GM18909 (cell line): ENCODE measurements around the gene HOMER2.
"Not testable (repeated sequence)": the region's sequence is repeated elsewhere in the genome, so short reads cannot be mapped to it uniquely, and the experiment has no call there.

Experiments used
- ATAC-seq: cut with Tn5 transposase; IDR thresholded peaks from one replicate; pipeline ENCODE4 v1.9.1; 2021; ENCODE audit warnings: mild to moderate bottlenecking; ENCODE audit not compliant: unreplicated experiment, poor library complexity

Gene HOMER2

GRCh38 chr15:82903511-82903910 is 49.0 kb downstream of the HOMER2 start:
- no peak for ATAC-seq

- ATAC-seq: no peak
These were observed 51.3 kb downstream of the HOMER2 start for GRCh38 chr15:82901114-82901805.

- no peak for ATAC-seq
These were observed 51.9 kb downstream of the HOMER2 start for GRCh38 chr15:82900511-82901060.

- no peak for ATAC-seq
These were observed 53.6 kb downstream of the HOMER2 start for GRCh38 chr15:82898961-82899360.

- no peak for ATAC-seq
These were observed 56.5 kb downstream of the HOMER2 start for GRCh38 chr15:82895983-82896382.

- ATAC-seq: no peak
These were observed 57.5 kb downstream of the HOMER2 start for GRCh38 chr15:82894971-82895520.

- not testable (repeated sequence) for ATAC-seq
These were observed 59.0 kb downstream of the HOMER2 start for GRCh38 chr15:82893473-82893872.

GRCh38 chr15:82892573-82892972 is 59.9 kb downstream of the HOMER2 start:
- ATAC-seq: no peak

- ATAC-seq: no peak
These were observed 61.5 kb downstream of the HOMER2 start for GRCh38 chr15:82890995-82891390.

GRCh38 chr15:82890338-82890994 is 62.1 kb downstream of the HOMER2 start:
- ATAC-seq: no peak

GRCh38 chr15:82882273-82882928 is 70.1 kb downstream of the HOMER2 start:
- no peak for ATAC-seq

- ATAC-seq: no peak
These were observed 70.8 kb downstream of the HOMER2 start for GRCh38 chr15:82881747-82882146.

GRCh38 chr15:82880704-82881103 is 71.8 kb downstream of the HOMER2 start:
- ATAC-seq: no peak

GRCh38 chr15:82878325-82878724 is 74.2 kb downstream of the HOMER2 start:
- no peak for ATAC-seq

- no peak for ATAC-seq
These were observed 74.7 kb downstream of the HOMER2 start for GRCh38 chr15:82877825-82878224.

- no peak for ATAC-seq
These were observed 77.0 kb downstream of the HOMER2 start for GRCh38 chr15:82875411-82876003.

- no peak for ATAC-seq
These were observed 77.6 kb downstream of the HOMER2 start for GRCh38 chr15:82874961-82875360.

GRCh38 chr15:82874267-82874666 is 78.3 kb downstream of the HOMER2 start:
- ATAC-seq: no peak

- no peak for ATAC-seq
These were observed 79.4 kb downstream of the HOMER2 start for GRCh38 chr15:82873000-82873680.
